Neural cell (in vitro differentiated cells): Measurements from ENCODE around the gene MOSMO. TPM values are rescaled to one million over a fixed set of nuclear protein-coding genes. Genes with fewer than 3 reads are reported as not detected.

Experiments used
- H2AFZ ChIP-seq: fragments of 200-600, 300-800 bp; sonication (generic), shearing (Covaris generic); 2 replicates; pipeline ENCODE4 v1.6.0; 2014; ENCODE audit warnings: low read depth, mild to moderate bottlenecking, antibody characterized with exemption, low read length, moderate library complexity
- H3F3A ChIP-seq: fragments of 200-600 bp; shearing (Covaris generic); 2 replicates; pipeline ENCODE4 v1.6.1; 2016; ENCODE audit warnings: mild to moderate bottlenecking, moderate library complexity, mixed read lengths, antibody characterized with exemption, low read length; ENCODE audit not compliant: insufficient read depth, poor library complexity, severe bottlenecking
- H3K27ac ChIP-seq: fragments of 200-600, 300-800 bp; sonication (generic), shearing (Covaris generic); 2 replicates; pipeline ENCODE4 v1.5.1; 2014; ENCODE audit warnings: mild to moderate bottlenecking, low read length, moderate library complexity
- H3K27me3 ChIP-seq: fragments of 300-800, 200-600 bp; sonication (generic), shearing (Covaris generic); 2 replicates; pipeline ENCODE4 v1.6.0; 2014; ENCODE audit warnings: mild to moderate bottlenecking, low read depth, low read length, moderate library complexity; ENCODE audit not compliant: insufficient read depth
- H3K36me3 ChIP-seq: fragments of 300-800, 200-600 bp; sonication (generic), shearing (Covaris generic); 2 replicates; pipeline ENCODE4 v1.5.1; 2014; ENCODE audit warnings: mild to moderate bottlenecking, antibody characterized with exemption, low read length, moderate library complexity; ENCODE audit not compliant: insufficient read depth
- H3K4me2 ChIP-seq: fragments of 300-800, 200-600 bp; sonication (generic), shearing (Covaris generic); 2 replicates; pipeline ENCODE4 v1.6.0; 2014; ENCODE audit warnings: mild to moderate bottlenecking, low read length
- H3K4me3 ChIP-seq: fragments of 300-800, 200-600 bp; sonication (generic), shearing (Covaris generic); 2 replicates; pipeline ENCODE4 v1.5.1; 2014; ENCODE audit warnings: mild to moderate bottlenecking, low read length, moderate library complexity
- H3K79me2 ChIP-seq: fragments of 200-600 bp; shearing (Covaris generic); replicated peaks from 2 replicates; pipeline ENCODE4 v1.6.0; 2014; ENCODE audit warnings: mild to moderate bottlenecking, low read length, moderate library complexity; ENCODE audit not compliant: insufficient read depth
- H3K9ac ChIP-seq: fragments of 300-800, 200-600 bp; sonication (generic), shearing (Covaris generic); 2 replicates; pipeline ENCODE4 v1.6.1; 2016; ENCODE audit warnings: mild to moderate bottlenecking, low read length, mixed read lengths
- H3K9me2 ChIP-seq: fragments of 200-600 bp; shearing (Covaris generic); 2 replicates; pipeline ENCODE4 v1.6.1; 2016; ENCODE audit warnings: mild to moderate bottlenecking, low read length, mixed read lengths; ENCODE audit not compliant: insufficient read depth
- H3K9me3 ChIP-seq: fragments of 200-600, 300-800 bp; sonication (generic), shearing (Covaris generic); 2 replicates; pipeline ENCODE4 v1.6.1; 2016; ENCODE audit warnings: mild to moderate bottlenecking, mixed run types, low read length, moderate library complexity, mixed read lengths
- H4K20me1 ChIP-seq: fragments of 200-600 bp; shearing (Covaris generic); 2 replicates; pipeline ENCODE4 v1.6.1; 2016; ENCODE audit warnings: mild to moderate bottlenecking, mixed run types; ENCODE audit not compliant: insufficient read depth
- EP300 ChIP-seq: fragments of 450-650 bp; conservative IDR thresholded peaks from 2 replicates; pipeline ENCODE4 v1.6.1; 2014; ENCODE audit warnings: antibody characterized with exemption, mild to moderate bottlenecking, moderate library complexity; ENCODE audit not compliant: poor library complexity, severe bottlenecking
- EZH2 ChIP-seq: fragments of 200-600, 300-800 bp; shearing (Covaris generic), sonication (generic); IDR thresholded peaks from 2 replicates; pipeline ENCODE4 v1.6.1; 2014; ENCODE audit warnings: antibody characterized with exemption, low read length, borderline replicate concordance, mild to moderate bottlenecking; ENCODE audit not compliant: insufficient read depth, poor library complexity, severe bottlenecking
- MXI1 ChIP-seq: fragments of 450-650 bp; conservative IDR thresholded peaks from 2 replicates; pipeline ENCODE4 v1.6.1; 2014; ENCODE audit warnings: antibody characterized with exemption, mild to moderate bottlenecking; ENCODE audit not compliant: poor library complexity, severe bottlenecking
- POLR2AphosphoS5 ChIP-seq: IDR thresholded peaks from 2 replicates; pipeline ENCODE4 v1.6.1; 2012
- RAD21 ChIP-seq: fragments of 450-650 bp; conservative IDR thresholded peaks from 2 replicates; pipeline ENCODE4 v1.6.1; 2014; ENCODE audit warnings: antibody characterized with exemption, mild to moderate bottlenecking, moderate library complexity
- SMC3 ChIP-seq: fragments of 450-650 bp; conservative IDR thresholded peaks from 2 replicates; pipeline ENCODE4 v1.6.1; 2014; ENCODE audit warnings: antibody characterized with exemption, mild to moderate bottlenecking, moderate library complexity; ENCODE audit not compliant: poor library complexity
- TAF1 ChIP-seq: IDR thresholded peaks from 2 replicates; pipeline ENCODE4 v1.6.1; 2012; ENCODE audit warnings: low read depth
- polyA plus RNA-seq: library from polyadenylated mRNA; depleted of rRNA; stranded (reverse); fragments of >200 nt; gene quantifications from 2 replicates; pipeline ENCODE4 v1.2.3, GENCODE V29; 2014
- TF ChIP-seq, protein P1 (sequence below): fragments of 450-650 bp; IDR thresholded peaks from 2 replicates; pipeline ENCODE4 v1.5.1; 2014; ENCODE audit warnings: antibody characterized with exemption, mild to moderate bottlenecking, moderate library complexity; ENCODE audit not compliant: poor library complexity, severe bottlenecking
- TF ChIP-seq, protein P2 (sequence below): IDR thresholded peaks from 2 replicates; pipeline ENCODE4 v1.6.1; 2012; ENCODE audit warnings: borderline replicate concordance

MOSMO gene
- polyA plus RNA-seq, 1 donor from 2014 or later: 56.3 TPM

GRCh38 chr16:21990381-21990944 lies 17.4 kb upstream of the MOSMO start:
- no peaks in the 10 kb centered on the region for H3K36me3 ChIP-seq
- TF ChIP-seq EP300 (no peak), RAD21 (no peak), EZH2 (no peak), POLR2AphosphoS5 (no peak), TAF1 (no peak), MXI1 (no peak), SMC3 (no peak)
- TF ChIP-seq, protein P1, sequence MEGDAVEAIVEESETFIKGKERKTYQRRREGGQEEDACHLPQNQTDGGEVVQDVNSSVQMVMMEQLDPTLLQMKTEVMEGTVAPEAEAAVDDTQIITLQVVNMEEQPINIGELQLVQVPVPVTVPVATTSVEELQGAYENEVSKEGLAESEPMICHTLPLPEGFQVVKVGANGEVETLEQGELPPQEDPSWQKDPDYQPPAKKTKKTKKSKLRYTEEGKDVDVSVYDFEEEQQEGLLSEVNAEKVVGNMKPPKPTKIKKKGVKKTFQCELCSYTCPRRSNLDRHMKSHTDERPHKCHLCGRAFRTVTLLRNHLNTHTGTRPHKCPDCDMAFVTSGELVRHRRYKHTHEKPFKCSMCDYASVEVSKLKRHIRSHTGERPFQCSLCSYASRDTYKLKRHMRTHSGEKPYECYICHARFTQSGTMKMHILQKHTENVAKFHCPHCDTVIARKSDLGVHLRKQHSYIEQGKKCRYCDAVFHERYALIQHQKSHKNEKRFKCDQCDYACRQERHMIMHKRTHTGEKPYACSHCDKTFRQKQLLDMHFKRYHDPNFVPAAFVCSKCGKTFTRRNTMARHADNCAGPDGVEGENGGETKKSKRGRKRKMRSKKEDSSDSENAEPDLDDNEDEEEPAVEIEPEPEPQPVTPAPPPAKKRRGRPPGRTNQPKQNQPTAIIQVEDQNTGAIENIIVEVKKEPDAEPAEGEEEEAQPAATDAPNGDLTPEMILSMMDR: no peak
- TF ChIP-seq, protein P2, sequence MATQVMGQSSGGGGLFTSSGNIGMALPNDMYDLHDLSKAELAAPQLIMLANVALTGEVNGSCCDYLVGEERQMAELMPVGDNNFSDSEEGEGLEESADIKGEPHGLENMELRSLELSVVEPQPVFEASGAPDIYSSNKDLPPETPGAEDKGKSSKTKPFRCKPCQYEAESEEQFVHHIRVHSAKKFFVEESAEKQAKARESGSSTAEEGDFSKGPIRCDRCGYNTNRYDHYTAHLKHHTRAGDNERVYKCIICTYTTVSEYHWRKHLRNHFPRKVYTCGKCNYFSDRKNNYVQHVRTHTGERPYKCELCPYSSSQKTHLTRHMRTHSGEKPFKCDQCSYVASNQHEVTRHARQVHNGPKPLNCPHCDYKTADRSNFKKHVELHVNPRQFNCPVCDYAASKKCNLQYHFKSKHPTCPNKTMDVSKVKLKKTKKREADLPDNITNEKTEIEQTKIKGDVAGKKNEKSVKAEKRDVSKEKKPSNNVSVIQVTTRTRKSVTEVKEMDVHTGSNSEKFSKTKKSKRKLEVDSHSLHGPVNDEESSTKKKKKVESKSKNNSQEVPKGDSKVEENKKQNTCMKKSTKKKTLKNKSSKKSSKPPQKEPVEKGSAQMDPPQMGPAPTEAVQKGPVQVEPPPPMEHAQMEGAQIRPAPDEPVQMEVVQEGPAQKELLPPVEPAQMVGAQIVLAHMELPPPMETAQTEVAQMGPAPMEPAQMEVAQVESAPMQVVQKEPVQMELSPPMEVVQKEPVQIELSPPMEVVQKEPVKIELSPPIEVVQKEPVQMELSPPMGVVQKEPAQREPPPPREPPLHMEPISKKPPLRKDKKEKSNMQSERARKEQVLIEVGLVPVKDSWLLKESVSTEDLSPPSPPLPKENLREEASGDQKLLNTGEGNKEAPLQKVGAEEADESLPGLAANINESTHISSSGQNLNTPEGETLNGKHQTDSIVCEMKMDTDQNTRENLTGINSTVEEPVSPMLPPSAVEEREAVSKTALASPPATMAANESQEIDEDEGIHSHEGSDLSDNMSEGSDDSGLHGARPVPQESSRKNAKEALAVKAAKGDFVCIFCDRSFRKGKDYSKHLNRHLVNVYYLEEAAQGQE: no peak
- H3K9ac ChIP-seq: no peak overlapping the region
- H3K27ac ChIP-seq: no peak overlapping the region
- H2AFZ ChIP-seq: no peak overlapping the region
- no peaks in the 10 kb centered on the region for H4K20me1 ChIP-seq
- H3K9me3 ChIP-seq: no peaks in the 10 kb centered on the region
- no peaks in the 10 kb centered on the region for H3K79me2 ChIP-seq
- H3K27me3 ChIP-seq: no peaks in the 10 kb centered on the region
- no peaks in the 10 kb centered on the region for H3K9me2 ChIP-seq
- H3K4me3 ChIP-seq: no peak overlapping the region
- H3K4me2 ChIP-seq: no peak overlapping the region
- no peaks in the 10 kb centered on the region for H3F3A ChIP-seq

- no peaks in the 10 kb centered on the region for H3K9me2 ChIP-seq
- TF ChIP-seq SMC3 (no peak), TAF1 (no peak), RAD21 (no peak), MXI1 (no peak), EZH2 (no peak), POLR2AphosphoS5 (no peak), EP300 (no peak)
- TF ChIP-seq, protein P1: no peak
- TF ChIP-seq, protein P2: no peak
Measured at GRCh38 chr16:21991621-21992020, 16.3 kb upstream of the MOSMO start.

More at GRCh38 chr16:21991621-21992020, 16.3 kb upstream of the MOSMO start:
- Histone ChIP-seq H3K9ac (no peak overlapping the region), H4K20me1 (no peaks in the 10 kb centered on the region), H3K27me3 (no peaks in the 10 kb centered on the region), H3K36me3 (no peaks in the 10 kb centered on the region), H3F3A (no peaks in the 10 kb centered on the region), H2AFZ (no peak overlapping the region), H3K27ac (no peak overlapping the region), H3K4me2 (no peak overlapping the region), H3K9me3 (no peaks in the 10 kb centered on the region), H3K4me3 (no peak overlapping the region), H3K79me2 (no peaks in the 10 kb centered on the region)
